Measurements from ENCODE around the gene GRM2.
A peak's percentile ranks its signal among the peaks of the same experiment; 100 is the strongest.

Gene GRM2

GRCh38 chr3:51680663-51681230 is 26.1 kb upstream of the GRM2 start:
- DNase-seq (ENCODE audit: low spot score), result no peak

- no peak for DNase-seq (ENCODE audit: low spot score)
Observed at GRCh38 chr3:51681453-51681852, 25.4 kb upstream of the GRM2 start.

GRCh38 chr3:51682079-51682478 is 24.8 kb upstream of the GRM2 start:
- DNase-seq (ENCODE audit: low spot score), result peak; percentile 75

- no peak for DNase-seq (ENCODE audit: low spot score)
Observed at GRCh38 chr3:51682526-51682925, 24.3 kb upstream of the GRM2 start.

- DNase-seq (ENCODE audit: low spot score), result no peak
Observed at GRCh38 chr3:51683566-51683965, 23.3 kb upstream of the GRM2 start.

- DNase-seq (ENCODE audit: low spot score), result no peak
Observed at GRCh38 chr3:51684971-51685751, 21.7 kb upstream of the GRM2 start.

GRCh38 chr3:51686056-51686455 is 20.8 kb upstream of the GRM2 start:
- DNase-seq (ENCODE audit: low spot score), result no peak

- no peak for DNase-seq (ENCODE audit: low spot score)
Observed at GRCh38 chr3:51686512-51687215, 20.2 kb upstream of the GRM2 start.

- DNase-seq (ENCODE audit: low spot score), result no peak
Observed at GRCh38 chr3:51687431-51688205, 19.2 kb upstream of the GRM2 start.

- DNase-seq (ENCODE audit: low spot score), result no peak
Observed at GRCh38 chr3:51688206-51688600, 18.7 kb upstream of the GRM2 start.

GRCh38 chr3:51691021-51691420 is 15.8 kb upstream of the GRM2 start:
- no peak for DNase-seq (ENCODE audit: low spot score)

GRCh38 chr3:51691949-51692348 is 14.9 kb upstream of the GRM2 start:
- DNase-seq (ENCODE audit: low spot score), result no peak

- no peak for DNase-seq (ENCODE audit: low spot score)
Observed at GRCh38 chr3:51692980-51693395, 13.9 kb upstream of the GRM2 start.

GRCh38 chr3:51696954-51697353 is 9.9 kb upstream of the GRM2 start:
- no peak for DNase-seq (ENCODE audit: low spot score)

- no peak for DNase-seq (ENCODE audit: low spot score)
Observed at GRCh38 chr3:51698209-51698608, 8.7 kb upstream of the GRM2 start.

GRCh38 chr3:51700403-51700802 is 6.5 kb upstream of the GRM2 start:
- DNase-seq (ENCODE audit: low spot score), result no peak

GRCh38 chr3:51702156-51702555 is 4.7 kb upstream of the GRM2 start:
- DNase-seq (ENCODE audit: low spot score), result no peak

- peak; percentile 66 for DNase-seq (ENCODE audit: low spot score)
Observed at GRCh38 chr3:51703068-51703760, 3.7 kb upstream of the GRM2 start.

- DNase-seq (ENCODE audit: low spot score), result no peak
Observed at GRCh38 chr3:51703761-51704510, 2.9 kb upstream of the GRM2 start.

- no peak for DNase-seq (ENCODE audit: low spot score)
Observed at GRCh38 chr3:51704511-51704950, 2.3 kb upstream of the GRM2 start.

All from ecto neural progenitor cell (in vitro differentiated cells).